NK-92 treated with Interleukin-12 subunit alpha and Interleukin-12 subunit beta, amount 100 ng/mL, for 24 hours (cell line): ENCODE measurements around the gene RRP7A.
"Not testable (repeated sequence)": the region's sequence is repeated elsewhere in the genome, so short reads cannot be mapped to it uniquely, and the experiment has no call there.

Experiments used
- DNase-seq: peaks from one replicate; lab custom pipeline; 2025; lab: John Stamatoyannopoulos, UW

RRP7A gene

DNA sequence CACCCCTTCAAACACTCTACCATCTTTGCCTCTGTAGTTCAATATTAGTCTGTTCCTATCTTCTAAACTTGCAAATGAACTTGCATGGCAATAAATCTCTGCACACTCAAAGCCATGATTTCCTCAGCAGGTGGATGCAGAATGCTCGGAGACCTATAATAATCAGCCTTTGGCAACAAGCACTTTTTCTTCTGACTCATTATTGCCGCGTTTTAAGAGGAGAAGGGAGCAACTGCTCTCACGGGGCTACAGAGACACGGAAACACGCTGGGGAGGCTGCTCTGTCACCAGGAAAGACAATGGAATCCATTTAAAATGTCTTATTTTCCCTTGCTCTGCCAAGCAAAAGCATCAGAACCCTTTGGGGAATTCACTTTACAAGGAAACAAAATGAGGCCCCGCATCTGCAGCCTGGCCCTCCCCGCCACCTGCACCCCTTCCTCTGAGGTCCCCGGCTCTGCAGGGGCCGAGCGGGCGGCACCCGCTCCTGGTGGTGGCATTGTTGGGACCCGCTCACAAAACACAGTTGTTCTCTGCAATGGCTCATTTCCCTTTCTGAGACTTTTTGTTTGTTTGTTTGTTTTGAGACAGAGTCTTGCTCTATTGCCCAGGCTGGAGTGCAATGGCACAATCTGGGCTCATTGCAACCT lies 15.6 kb upstream of the RRP7A start:
- not testable (repeated sequence) for DNase-seq

DNA sequence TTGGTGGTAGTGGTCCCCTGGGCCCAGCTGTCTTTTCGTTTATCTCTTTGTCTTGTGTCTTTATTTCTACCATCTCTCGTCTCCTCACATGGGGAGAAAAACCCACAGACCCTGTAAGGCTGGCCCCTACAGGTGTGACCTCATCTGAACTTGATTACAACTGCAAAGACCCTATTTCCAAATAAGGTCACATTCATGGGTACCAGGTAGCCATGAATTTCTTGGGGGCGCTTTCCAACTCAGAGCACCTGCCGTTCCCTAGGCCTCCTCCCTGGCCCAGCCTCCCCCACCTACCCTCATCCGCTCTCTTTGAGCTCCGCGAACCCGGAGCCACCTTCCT lies 14.0 kb upstream of the RRP7A start:
- no peak for DNase-seq

DNA sequence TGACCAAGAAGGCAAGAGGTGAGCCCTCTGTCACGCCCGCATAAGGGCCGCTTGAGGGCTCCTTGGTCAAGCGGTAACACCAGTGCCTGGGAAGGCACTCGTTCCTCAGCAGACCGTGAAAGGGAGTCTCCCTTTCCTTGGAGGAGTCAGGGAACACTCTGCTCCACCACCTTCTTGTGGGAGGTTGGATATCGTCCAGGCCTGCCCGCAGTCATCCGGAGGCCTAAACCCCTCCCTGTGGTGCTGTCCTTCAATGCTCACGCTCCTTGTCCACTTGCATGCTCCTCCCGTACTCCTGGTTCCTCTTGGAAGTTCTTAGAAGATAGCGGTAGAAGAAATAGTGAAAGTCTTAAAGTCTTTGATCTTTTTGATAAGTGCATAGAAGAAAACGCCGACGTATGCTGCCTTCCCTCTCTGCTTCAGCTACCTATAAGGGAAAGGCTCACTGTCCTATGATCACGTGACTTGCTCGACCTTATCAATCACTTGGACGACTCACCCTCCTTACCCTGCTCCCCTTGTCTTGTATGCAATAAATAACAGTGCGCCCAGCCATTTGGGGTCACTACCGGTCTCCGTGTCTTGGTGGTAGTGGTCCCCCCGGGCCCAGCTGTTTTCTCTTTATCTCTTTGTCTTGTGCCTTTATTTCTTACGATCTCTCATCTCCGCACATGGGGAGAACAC lies 11.9 kb upstream of the RRP7A start:
- not testable (repeated sequence) for DNase-seq

- DNase-seq, result not testable (repeated sequence)
These were observed 9.8 kb upstream of the RRP7A start for GRCh38 chr22:42529435-42529834.

DNA sequence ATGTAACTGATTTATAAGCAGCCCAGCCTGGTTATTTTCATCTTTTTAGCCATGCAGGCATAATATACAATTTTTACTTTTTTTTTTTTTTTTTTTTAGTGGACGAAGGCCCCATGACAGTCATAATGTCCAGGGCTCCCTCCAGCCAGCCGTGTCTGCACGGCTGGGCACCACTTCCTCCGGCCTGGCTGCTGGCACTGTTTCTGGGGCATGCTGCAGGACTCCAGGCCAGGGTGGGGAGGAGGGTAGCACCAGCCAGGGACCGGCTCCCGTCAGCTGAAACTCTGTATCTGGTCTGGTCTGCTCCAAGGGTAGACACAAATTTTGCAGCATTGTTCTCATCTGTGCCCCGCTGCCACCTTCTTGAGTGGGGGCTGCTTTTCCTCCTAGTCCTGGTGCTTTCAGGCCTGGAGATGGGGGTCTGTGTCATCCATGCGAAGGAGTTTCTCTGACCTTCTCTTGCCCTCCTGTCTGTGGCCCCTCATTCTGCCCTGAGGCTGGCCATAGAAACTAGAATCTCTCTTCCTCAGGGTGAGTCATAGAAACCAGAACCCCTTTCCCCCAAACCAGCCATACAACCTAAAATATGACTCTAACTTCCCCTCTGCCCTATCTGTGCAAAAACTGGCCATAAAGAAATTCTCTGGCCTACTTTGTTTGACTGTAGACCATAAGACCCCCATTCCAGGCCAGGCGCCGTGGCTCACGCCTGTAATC lies 9.2 kb upstream of the RRP7A start:
- no peak for DNase-seq

GRCh38 chr22:42522546-42522945 lies 3.0 kb upstream of the RRP7A start:
- DNase-seq, result no peak

GRCh38 chr22:42521228-42521546 lies 1.6 kb upstream of the RRP7A start:
- DNase-seq, result no peak

GRCh38 chr22:42518638-42519524 lies 715 bp downstream of the RRP7A start:
- DNase-seq, result not testable (repeated sequence)

GRCh38 chr22:42517103-42517502 lies 2.5 kb downstream of the RRP7A start:
- DNase-seq, result not testable (repeated sequence)

GRCh38 chr22:42515896-42516295 lies 3.7 kb downstream of the RRP7A start:
- DNase-seq, result no peak

DNA sequence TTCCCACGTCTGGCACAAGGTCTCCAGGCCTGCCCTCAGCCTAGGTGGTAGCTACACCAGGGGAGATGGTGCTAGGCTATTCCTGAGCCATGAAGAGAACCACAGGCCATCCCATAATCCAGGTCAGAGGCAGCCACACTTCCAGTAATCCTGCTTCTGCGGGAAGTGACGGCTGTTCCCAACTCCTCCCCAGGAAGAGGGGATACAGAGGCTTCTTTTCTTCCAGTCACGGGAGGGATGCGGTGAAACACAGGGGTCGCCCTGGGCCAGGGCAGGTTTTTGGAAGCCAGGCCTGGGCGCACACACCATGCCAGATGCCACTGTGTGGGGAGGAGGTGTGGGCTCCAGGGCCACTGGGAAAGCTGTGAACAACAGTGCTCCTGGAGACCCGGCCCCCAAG lies 4.3 kb downstream of the RRP7A start:
- DNase-seq, result not testable (repeated sequence)

GRCh38 chr22:42514331-42514730 lies 5.3 kb downstream of the RRP7A start:
- not testable (repeated sequence) for DNase-seq

- DNase-seq, result not testable (repeated sequence)
These were observed 7.2 kb downstream of the RRP7A start for GRCh38 chr22:42512273-42512990.

DNA sequence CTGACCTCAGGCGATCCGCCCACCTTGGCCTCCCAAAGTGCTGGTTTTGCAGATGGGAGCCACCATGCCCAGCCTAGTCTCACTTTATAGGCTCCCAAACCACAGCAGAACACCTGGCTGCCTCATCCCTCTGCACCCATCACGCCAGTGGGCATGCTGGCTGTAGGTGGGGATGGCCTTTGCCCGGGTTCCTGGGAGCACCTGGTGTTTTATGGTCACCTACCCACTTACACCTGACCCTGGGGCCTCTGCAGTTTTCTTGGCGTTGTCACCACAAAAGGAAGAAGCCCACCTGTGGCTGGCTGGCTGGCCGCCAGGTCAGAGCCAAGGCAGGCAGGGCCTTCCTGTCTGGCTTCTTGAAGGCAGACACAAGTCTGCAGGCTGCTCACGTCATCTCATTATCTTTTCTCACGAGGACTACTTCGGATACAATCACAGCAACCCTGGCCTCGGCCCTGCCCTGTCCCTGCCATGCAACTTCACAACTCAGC lies 8.2 kb downstream of the RRP7A start:
- DNase-seq, result no peak

DNA sequence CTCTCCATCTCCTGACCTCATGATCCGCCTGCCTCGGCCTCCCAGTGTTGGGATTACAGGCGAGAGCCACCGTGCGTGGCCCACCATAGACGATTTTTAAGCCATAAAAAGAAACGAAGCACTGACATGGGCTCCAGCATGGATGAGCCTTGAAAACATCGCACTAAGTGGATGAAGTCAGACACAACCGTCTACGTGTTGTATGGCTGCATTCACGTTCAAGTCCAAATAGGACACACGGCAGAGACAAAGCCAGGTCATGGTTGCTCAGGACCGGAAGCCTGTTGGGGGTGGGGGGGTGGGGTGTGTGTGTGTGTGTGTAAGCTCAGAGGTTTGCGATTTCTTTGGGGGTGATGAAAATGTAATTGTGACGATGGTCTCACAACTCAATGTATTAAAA lies 10.0 kb downstream of the RRP7A start:
- no peak for DNase-seq

DNA sequence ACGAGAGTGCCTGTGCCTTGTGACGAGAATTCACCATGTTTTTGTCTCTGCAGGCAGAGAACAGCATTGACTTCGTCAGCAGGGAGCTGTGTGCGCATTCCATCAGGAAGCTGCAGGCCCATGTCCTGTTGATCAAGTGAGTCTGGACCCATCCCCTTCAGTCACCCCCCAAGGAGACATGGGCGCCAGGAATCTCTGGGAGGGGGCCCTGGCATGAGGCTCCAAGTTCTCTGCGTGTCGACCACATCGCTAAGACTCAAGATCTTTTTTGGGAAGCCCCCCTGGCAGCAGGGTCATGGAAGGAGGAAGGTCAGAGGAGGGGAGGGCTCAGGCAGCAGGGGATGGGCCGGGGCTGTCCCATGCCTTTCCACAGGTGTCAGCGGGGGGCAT lies 10.6 kb downstream of the RRP7A start:
- DNase-seq, result not testable (repeated sequence)

- DNase-seq, result not testable (repeated sequence)
These were observed 11.1 kb downstream of the RRP7A start for GRCh38 chr22:42508327-42508974.

GRCh38 chr22:42500836-42501179 lies 18.8 kb downstream of the RRP7A start:
- no peak for DNase-seq

- DNase-seq, result no peak
These were observed 19.3 kb downstream of the RRP7A start for GRCh38 chr22:42500161-42500835.

DNA sequence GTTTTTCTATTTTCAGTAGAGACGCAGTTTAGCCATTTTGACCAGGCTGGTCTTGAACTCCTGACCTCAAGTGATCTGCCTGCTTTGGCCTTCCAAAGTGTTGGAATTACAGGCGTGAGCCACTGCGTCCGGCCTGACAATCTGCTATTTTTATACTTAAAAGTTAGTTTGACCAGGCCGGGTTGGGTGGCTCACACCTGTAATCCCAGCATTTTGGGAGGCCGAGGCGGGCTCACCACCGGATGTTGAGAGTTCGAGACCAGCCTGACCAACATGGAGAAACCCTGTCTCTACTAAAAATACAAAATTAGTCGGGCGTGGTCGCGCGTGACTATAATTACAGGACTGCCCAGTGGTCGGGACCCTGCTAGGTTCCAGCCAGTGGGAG lies 19.8 kb downstream of the RRP7A start:
- DNase-seq, result not testable (repeated sequence)
